ENCODE results near the gene WDR86. TPM values are rescaled to one million over a fixed set of nuclear protein-coding genes. Genes with fewer than 3 reads are reported as not detected.

The WDR86 gene
- total and polyA plus RNA-seq, 2 experiments from 2014 or later: 9.1 to 59.1 TPM

DNA sequence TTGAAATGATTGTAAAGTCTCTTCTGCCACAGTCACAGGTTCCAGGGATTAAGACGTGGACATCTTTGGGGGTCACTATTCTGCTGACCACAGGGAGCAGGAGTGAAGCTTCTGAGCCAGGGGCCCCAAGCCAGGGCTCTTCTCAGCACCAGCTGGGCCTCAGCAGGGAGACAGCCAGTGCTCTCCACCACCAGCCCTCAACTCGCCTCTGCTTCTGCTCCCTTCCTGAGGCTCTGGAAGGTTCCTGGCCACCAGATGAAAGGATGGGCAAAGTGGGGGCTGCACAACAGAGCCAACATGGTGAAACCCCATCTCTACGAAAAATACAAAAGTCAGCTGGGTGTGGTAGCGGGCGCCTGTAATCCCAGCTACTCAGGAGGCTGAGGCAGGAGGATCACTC is 41.3 kb upstream of the WDR86 start:
- Histone ChIP-seq H3K79me2 (replicated peaks; ENCODE audit: insufficient read depth) (no peaks in the 10 kb centered on the region), H3K4me3 (no peak overlapping the region), H2AFZ (no peak overlapping the region), H3K27me3 (ENCODE audit: insufficient read depth) (peaks cover 12% of the 10 kb centered on the region), H3K4me2 (no peak overlapping the region), H4K20me1 (replicated peaks; ENCODE audit: insufficient read depth) (no peaks in the 10 kb centered on the region), H3K27ac (ENCODE audit: low read depth) (no peak overlapping the region), H3K36me3 (ENCODE audit: insufficient read depth) (no peaks in the 10 kb centered on the region), H3F3A (replicated peaks; ENCODE audit: low read depth) (0 out of 2 replicates have a peak, but pooled peaks cover 4% of the 10 kb centered on the region), H3K4me1 (ENCODE audit: insufficient read depth) (peaks cover 19% of the 10 kb centered on the region), H3K9me2 (ENCODE audit: insufficient read depth) (peaks cover 2% of the 10 kb centered on the region; the same call in 1 of the 2 replicates)
- ATAC-seq: no peak
- no peaks in the 10 kb centered on the region; the same call in 2 of the 3 replicates for H3K9me3 Mint-ChIP-seq
- DNase-seq (ENCODE audit: low spot score): no peak
- H3K27ac Mint-ChIP-seq: no peak overlapping the region
- peaks cover 8% of the 10 kb centered on the region for H3K36me3 Mint-ChIP-seq (ENCODE audit: low read depth)
- TF ChIP-seq NANOG (IDR thresholded peaks at IDR 0.05; ENCODE audit: borderline replicate concordance) (no peak), ZNF331 (CRISPR knock-in tag; IDR thresholded peaks at IDR 0.05; ENCODE audit: low read depth) (no peak), JUNB (IDR thresholded peaks at IDR 0.05; ENCODE audit: unreplicated experiment) (no peak), ZNF114 (CRISPR knock-in tag; IDR thresholded peaks at IDR 0.05) (no peak)
- TF ChIP-seq, protein P1, sequence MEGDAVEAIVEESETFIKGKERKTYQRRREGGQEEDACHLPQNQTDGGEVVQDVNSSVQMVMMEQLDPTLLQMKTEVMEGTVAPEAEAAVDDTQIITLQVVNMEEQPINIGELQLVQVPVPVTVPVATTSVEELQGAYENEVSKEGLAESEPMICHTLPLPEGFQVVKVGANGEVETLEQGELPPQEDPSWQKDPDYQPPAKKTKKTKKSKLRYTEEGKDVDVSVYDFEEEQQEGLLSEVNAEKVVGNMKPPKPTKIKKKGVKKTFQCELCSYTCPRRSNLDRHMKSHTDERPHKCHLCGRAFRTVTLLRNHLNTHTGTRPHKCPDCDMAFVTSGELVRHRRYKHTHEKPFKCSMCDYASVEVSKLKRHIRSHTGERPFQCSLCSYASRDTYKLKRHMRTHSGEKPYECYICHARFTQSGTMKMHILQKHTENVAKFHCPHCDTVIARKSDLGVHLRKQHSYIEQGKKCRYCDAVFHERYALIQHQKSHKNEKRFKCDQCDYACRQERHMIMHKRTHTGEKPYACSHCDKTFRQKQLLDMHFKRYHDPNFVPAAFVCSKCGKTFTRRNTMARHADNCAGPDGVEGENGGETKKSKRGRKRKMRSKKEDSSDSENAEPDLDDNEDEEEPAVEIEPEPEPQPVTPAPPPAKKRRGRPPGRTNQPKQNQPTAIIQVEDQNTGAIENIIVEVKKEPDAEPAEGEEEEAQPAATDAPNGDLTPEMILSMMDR (conservative IDR thresholded peaks at IDR 0.05; ENCODE audit: low read depth in 2 of 2): no peak
- TF ChIP-seq, protein P2, sequence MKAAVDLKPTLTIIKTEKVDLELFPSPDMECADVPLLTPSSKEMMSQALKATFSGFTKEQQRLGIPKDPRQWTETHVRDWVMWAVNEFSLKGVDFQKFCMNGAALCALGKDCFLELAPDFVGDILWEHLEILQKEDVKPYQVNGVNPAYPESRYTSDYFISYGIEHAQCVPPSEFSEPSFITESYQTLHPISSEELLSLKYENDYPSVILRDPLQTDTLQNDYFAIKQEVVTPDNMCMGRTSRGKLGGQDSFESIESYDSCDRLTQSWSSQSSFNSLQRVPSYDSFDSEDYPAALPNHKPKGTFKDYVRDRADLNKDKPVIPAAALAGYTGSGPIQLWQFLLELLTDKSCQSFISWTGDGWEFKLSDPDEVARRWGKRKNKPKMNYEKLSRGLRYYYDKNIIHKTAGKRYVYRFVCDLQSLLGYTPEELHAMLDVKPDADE (IDR thresholded peaks at IDR 0.05): no peak
- TF ChIP-seq, protein P3, sequence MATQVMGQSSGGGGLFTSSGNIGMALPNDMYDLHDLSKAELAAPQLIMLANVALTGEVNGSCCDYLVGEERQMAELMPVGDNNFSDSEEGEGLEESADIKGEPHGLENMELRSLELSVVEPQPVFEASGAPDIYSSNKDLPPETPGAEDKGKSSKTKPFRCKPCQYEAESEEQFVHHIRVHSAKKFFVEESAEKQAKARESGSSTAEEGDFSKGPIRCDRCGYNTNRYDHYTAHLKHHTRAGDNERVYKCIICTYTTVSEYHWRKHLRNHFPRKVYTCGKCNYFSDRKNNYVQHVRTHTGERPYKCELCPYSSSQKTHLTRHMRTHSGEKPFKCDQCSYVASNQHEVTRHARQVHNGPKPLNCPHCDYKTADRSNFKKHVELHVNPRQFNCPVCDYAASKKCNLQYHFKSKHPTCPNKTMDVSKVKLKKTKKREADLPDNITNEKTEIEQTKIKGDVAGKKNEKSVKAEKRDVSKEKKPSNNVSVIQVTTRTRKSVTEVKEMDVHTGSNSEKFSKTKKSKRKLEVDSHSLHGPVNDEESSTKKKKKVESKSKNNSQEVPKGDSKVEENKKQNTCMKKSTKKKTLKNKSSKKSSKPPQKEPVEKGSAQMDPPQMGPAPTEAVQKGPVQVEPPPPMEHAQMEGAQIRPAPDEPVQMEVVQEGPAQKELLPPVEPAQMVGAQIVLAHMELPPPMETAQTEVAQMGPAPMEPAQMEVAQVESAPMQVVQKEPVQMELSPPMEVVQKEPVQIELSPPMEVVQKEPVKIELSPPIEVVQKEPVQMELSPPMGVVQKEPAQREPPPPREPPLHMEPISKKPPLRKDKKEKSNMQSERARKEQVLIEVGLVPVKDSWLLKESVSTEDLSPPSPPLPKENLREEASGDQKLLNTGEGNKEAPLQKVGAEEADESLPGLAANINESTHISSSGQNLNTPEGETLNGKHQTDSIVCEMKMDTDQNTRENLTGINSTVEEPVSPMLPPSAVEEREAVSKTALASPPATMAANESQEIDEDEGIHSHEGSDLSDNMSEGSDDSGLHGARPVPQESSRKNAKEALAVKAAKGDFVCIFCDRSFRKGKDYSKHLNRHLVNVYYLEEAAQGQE (IDR thresholded peaks at IDR 0.05; ENCODE audit: unreplicated experiment): no peak
- TF ChIP-seq, protein P4, sequence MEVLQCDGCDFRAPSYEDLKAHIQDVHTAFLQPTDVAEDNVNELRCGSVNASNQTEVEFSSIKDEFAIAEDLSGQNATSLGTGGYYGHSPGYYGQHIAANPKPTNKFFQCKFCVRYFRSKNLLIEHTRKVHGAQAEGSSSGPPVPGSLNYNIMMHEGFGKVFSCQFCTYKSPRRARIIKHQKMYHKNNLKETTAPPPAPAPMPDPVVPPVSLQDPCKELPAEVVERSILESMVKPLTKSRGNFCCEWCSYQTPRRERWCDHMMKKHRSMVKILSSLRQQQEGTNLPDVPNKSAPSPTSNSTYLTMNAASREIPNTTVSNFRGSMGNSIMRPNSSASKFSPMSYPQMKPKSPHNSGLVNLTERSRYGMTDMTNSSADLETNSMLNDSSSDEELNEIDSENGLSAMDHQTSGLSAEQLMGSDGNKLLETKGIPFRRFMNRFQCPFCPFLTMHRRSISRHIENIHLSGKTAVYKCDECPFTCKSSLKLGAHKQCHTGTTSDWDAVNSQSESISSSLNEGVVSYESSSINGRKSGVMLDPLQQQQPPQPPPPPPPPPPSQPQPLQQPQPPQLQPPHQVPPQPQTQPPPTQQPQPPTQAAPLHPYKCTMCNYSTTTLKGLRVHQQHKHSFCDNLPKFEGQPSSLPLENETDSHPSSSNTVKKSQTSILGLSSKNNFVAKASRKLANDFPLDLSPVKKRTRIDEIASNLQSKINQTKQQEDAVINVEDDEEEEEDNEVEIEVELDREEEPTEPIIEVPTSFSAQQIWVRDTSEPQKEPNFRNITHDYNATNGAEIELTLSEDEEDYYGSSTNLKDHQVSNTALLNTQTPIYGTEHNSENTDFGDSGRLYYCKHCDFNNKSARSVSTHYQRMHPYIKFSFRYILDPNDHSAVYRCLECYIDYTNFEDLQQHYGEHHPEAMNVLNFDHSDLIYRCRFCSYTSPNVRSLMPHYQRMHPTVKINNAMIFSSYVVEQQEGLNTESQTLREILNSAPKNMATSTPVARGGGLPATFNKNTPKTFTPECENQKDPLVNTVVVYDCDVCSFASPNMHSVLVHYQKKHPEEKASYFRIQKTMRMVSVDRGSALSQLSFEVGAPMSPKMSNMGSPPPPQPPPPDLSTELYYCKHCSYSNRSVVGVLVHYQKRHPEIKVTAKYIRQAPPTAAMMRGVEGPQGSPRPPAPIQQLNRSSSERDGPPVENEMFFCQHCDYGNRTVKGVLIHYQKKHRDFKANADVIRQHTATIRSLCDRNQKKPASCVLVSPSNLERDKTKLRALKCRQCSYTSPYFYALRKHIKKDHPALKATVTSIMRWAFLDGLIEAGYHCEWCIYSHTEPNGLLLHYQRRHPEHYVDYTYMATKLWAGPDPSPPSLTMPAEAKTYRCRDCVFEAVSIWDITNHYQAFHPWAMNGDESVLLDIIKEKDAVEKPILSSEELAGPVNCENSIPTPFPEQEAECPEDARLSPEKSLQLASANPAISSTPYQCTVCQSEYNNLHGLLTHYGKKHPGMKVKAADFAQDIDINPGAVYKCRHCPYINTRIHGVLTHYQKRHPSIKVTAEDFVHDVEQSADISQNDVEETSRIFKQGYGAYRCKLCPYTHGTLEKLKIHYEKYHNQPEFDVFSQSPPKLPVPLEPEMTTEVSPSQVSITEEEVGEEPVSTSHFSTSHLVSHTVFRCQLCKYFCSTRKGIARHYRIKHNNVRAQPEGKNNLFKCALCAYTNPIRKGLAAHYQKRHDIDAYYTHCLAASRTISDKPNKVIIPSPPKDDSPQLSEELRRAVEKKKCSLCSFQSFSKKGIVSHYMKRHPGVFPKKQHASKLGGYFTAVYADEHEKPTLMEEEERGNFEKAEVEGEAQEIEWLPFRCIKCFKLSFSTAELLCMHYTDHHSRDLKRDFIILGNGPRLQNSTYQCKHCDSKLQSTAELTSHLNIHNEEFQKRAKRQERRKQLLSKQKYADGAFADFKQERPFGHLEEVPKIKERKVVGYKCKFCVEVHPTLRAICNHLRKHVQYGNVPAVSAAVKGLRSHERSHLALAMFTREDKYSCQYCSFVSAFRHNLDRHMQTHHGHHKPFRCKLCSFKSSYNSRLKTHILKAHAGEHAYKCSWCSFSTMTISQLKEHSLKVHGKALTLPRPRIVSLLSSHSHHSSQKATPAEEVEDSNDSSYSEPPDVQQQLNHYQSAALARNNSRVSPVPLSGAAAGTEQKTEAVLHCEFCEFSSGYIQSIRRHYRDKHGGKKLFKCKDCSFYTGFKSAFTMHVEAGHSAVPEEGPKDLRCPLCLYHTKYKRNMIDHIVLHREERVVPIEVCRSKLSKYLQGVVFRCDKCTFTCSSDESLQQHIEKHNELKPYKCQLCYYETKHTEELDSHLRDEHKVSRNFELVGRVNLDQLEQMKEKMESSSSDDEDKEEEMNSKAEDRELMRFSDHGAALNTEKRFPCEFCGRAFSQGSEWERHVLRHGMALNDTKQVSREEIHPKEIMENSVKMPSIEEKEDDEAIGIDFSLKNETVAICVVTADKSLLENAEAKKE (CRISPR knock-in tag; IDR thresholded peaks at IDR 0.05): no peak
- peaks cover 32% of the 10 kb centered on the region for H3K4me1 Mint-ChIP-seq
- peaks cover 13% of the 10 kb centered on the region for H3K27me3 Mint-ChIP-seq (ENCODE audit: insufficient read depth, low read depth, poor library complexity)
- H3K4me3 Mint-ChIP-seq: no peak overlapping the region

Data from GM23338 (cell line).